ENCODE data around the gene MYH11. TPM values are rescaled to one million over a fixed set of nuclear protein-coding genes. Genes with fewer than 3 reads are reported as not detected.
"Not testable (repeated sequence)": the region's sequence is repeated elsewhere in the genome, so short reads cannot be mapped to it uniquely, and the experiment has no call there.

The MYH11 gene
- total RNA-seq, 1 donor from 2014 or later: under 0.01 TPM

GRCh38 chr16:15708096-15708495, 148.7 kb downstream of the MYH11 start:
- no peak for DNase-seq

GRCh38 chr16:15707332-15707731, 149.5 kb downstream of the MYH11 start:
- DNase-seq: no peak

- DNase-seq: no peak
Measured at GRCh38 chr16:15705064-15705565, 151.7 kb downstream of the MYH11 start.

- peak; percentile 60 for DNase-seq
Measured at GRCh38 chr16:15704545-15704987, 152.3 kb downstream of the MYH11 start.

GRCh38 chr16:15703029-15703736, 153.6 kb downstream of the MYH11 start:
- DNase-seq: no peak

- DNase-seq: no peak
Measured at GRCh38 chr16:15701975-15702970, 154.6 kb downstream of the MYH11 start.

- DNase-seq: no peak
Measured at GRCh38 chr16:15701367-15701766, 155.5 kb downstream of the MYH11 start.

GRCh38 chr16:15699819-15700218, 157.0 kb downstream of the MYH11 start:
- DNase-seq: no peak

GRCh38 chr16:15694499-15694898, 162.3 kb downstream of the MYH11 start:
- DNase-seq: no peak

- not testable (repeated sequence) for DNase-seq
Measured at GRCh38 chr16:15692508-15692907, 164.3 kb downstream of the MYH11 start.

- no peak for DNase-seq
Measured at GRCh38 chr16:15691046-15691445, 165.8 kb downstream of the MYH11 start.

GRCh38 chr16:15690296-15690695, 166.5 kb downstream of the MYH11 start:
- no peak for DNase-seq

- no peak for DNase-seq
Measured at GRCh38 chr16:15689290-15689689, 167.5 kb downstream of the MYH11 start.

- no peak for DNase-seq
Measured at GRCh38 chr16:15686287-15686686, 170.5 kb downstream of the MYH11 start.

- DNase-seq: peak; percentile 22
Measured at GRCh38 chr16:15682105-15682570, 174.7 kb downstream of the MYH11 start.

- DNase-seq: no peak
Measured at GRCh38 chr16:15677447-15677846, 179.4 kb downstream of the MYH11 start.

GRCh38 chr16:15676506-15676905, 180.3 kb downstream of the MYH11 start:
- DNase-seq: no peak

- no peak for DNase-seq
Measured at GRCh38 chr16:15674571-15674970, 182.3 kb downstream of the MYH11 start.

GRCh38 chr16:15672514-15673167, 184.2 kb downstream of the MYH11 start:
- peak; percentile 71 for DNase-seq

GRCh38 chr16:15672127-15672513, 184.7 kb downstream of the MYH11 start:
- not testable (repeated sequence) for DNase-seq

GRCh38 chr16:15671530-15672117, 185.2 kb downstream of the MYH11 start:
- DNase-seq: no peak

Measured in occipital lobe (tissue), 2 donors.